ENCODE measurements around the gene OR51T1.
A peak's percentile ranks its signal among the peaks of the same experiment; 100 is the strongest.
"Not testable (repeated sequence)": the region's sequence is repeated elsewhere in the genome, so short reads cannot be mapped to it uniquely, and the experiment has no call there.

Gene OR51T1, protein sequence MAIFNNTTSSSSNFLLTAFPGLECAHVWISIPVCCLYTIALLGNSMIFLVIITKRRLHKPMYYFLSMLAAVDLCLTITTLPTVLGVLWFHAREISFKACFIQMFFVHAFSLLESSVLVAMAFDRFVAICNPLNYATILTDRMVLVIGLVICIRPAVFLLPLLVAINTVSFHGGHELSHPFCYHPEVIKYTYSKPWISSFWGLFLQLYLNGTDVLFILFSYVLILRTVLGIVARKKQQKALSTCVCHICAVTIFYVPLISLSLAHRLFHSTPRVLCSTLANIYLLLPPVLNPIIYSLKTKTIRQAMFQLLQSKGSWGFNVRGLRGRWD

DNA sequence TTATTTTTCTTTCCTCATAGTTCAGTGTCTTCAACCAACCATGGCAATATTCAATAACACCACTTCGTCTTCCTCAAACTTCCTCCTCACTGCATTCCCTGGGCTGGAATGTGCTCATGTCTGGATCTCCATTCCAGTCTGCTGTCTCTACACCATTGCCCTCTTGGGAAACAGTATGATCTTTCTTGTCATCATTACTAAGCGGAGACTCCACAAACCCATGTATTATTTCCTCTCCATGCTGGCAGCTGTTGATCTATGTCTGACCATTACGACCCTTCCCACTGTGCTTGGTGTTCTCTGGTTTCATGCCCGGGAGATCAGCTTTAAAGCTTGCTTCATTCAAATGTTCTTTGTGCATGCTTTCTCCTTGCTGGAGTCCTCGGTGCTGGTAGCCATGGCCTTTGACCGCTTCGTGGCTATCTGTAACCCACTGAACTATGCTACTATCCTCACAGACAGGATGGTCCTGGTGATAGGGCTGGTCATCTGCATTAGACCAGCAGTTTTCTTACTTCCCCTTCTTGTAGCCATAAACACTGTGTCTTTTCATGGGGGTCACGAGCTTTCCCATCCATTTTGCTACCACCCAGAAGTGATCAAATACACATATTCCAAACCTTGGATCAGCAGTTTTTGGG is at the start of gene OR51T1:
OR51T1 (plus strand) TSS at position 41 of the 641 bp plus-strand sequence; CDS start at position 41, 0 bp downstream.
- peak; percentile 55 for DNase-seq (ENCODE audit: low spot score)

DNA sequence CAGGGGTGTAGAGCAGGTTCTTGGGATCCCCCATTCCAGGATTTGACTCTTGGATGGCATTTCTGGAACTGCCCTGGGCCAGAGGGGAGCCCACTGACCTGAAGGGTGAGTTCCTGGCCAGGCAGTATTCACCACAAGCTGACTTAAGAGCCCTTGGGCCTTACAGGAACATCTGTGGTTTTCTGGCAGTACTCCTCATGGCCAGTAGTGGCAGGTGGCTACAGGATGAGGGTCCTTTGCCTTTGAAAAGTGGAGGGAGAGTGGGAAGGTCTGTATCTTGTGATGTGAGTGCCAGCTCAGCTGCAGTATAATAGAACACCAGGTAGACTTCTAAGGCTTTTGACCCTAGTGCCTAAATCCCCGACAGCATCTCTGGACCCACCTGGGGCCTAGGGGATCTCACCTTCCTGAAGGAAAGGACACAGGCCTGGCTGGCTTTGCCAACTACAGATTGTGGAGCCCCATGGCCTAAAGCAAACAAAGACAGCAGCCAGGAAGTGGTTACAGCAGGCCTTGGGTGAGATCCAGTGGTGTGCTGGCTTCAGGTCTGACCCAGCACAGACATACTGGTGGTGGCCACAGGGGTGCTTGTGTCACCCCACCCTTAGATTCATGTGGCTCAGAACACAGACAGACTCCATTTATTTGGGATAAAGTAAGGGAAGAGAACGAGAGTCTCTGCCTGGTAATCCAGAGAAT is 41.7 kb upstream of the OR51T1 start:
- DNase-seq (ENCODE audit: low spot score), result no peak

DNA sequence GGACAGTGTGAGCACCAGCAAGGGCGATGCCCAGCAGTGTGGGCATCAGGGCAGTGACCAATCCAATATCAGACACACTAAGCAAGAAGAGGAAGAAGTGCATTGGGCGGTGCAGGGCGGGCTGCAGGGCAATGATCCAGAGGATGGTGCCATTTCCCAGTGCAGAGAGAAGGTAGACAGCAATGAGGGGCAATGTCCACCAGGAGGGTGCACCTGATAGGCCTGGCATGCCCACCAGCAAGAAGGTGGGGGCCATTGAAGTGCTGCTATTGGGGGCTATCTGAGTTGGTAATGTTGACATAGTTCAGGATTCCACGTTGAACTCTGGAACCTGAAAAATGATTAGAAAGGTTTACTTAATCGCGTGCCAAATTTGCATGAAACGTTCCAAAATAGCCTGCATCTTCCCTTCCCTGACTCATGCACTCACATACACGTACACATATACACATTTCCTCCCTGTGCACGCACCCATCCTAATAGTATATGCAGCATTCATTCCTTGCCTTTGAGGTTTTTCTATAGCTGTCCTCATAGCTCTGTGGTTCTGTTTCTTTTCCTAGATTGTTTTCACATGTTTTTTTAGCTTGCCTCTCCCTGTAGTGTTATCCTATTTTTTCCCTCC is 32.7 kb upstream of the OR51T1 start, which contains the start of gene OR51S1:
OR51S1 (minus strand) TSS at position 301 of the 625 bp plus-strand sequence; CDS start at position 301, 0 bp downstream.
- no peak for DNase-seq (ENCODE audit: low spot score)

DNA sequence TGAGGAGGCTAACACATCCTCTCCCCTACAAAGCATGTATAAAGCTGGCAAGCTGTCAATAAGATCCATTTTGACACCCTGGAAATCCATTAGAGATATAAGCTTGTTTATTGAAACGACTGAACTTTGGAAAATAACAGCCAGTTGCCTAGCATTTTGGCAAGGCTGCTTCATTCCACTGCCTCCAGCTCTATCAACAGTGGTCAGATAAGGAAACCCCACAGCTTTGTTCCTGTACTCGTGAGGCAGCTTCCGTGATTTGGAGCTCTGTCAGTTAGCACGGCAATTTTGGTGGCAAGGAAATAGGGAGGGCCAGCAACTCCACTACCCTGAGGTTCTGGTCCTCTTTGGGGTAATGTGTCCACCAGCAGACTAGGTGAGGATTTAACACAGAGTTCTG is 30.7 kb upstream of the OR51T1 start:
- no peak for DNase-seq (ENCODE audit: low spot score)

DNA sequence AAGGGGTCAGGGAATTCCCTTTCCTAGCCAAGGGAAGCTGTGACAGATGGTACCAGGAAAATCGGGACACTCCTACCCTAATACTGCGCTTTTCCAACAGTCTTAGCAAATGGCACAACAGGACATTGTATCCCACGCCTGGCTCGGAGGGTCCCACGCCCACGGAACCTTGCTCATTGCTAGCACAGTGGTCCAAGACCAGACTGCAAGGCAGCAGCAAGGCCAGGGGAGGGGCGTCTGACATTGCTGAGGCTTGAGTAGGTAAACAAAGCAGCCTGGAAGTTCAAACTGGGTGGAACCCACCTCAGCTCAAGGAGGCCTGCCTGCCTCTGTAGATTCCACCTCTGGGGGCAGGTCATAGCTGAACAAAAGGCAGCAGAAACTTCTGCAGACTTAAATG is 27.4 kb upstream of the OR51T1 start:
- not testable (repeated sequence) for DNase-seq (ENCODE audit: low spot score)

DNA sequence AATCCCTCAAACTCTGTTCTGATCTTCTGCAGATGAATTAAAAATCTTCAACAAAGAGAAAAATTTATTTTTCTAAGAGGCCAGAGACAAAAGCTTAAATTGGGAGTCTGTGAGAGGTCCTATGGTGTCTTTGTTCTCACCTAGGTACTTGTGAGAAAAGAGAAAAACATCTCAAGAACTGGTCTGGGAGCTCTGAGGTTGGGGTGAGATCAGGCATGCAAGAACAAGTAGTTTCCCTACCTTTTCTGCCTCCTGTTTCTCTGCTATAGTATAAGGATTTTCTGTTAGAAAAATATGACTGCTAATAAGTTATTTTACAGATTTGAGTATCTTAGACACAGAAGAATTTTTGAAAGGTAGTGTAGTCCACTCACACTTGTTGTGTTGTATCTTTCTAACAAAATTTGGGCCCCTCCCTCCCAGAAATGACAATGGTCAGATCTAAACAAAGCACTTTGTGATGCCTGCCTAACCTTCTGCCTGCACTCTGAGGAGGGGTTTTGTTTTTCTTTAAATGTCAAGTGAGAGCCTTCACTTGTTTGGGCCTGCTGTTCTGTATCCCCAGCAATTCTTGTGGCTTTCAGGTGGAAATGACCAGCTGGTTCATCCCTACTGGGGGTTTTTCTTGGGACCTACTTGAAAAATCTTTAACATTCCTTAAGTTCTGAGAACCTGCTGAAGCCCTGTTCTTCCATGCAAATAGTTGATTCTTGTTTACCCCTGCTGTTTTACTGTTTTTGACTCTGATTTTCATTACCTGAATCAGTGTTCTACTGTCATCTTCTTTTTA is 19.1 kb upstream of the OR51T1 start:
- DNase-seq (ENCODE audit: low spot score), result no peak

DNA sequence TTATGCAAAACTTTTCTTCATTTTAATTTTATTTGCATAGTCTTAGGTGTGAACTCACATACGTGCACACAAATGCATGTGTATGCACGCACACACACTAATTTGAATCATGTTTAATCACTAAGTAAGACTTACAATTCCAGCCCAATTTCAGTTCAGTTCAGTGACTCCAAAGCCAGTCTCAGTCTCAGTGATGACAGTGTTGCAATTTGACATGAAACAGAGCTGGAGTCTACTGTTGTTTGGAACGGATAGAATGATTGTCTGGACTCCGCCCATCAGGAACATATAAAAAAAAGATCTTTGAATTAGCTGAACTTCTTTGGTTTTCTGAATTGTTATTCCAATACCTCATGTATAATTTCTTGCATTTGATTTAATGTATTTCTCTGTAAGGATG is 17.8 kb upstream of the OR51T1 start:
- no peak for DNase-seq (ENCODE audit: low spot score)

DNA sequence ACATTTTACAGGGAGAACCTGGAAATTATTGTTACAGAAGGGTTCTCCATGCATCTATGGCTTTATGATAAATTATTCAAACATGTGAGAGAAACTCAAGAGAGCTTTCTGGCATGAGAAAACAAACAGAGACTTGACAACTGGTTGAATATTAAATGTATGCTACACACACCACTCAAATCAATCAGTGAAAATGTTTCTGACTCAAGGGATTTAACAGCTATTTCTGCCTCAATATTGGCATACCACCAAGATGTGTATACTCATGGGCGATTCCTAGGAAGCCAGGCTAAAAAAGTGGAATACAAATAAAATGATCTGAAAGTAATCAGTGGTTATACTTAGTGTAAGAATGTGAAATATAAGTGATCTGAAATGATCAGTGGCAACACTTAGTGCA is 15.8 kb upstream of the OR51T1 start:
- DNase-seq (ENCODE audit: low spot score), result peak; percentile 47

DNA sequence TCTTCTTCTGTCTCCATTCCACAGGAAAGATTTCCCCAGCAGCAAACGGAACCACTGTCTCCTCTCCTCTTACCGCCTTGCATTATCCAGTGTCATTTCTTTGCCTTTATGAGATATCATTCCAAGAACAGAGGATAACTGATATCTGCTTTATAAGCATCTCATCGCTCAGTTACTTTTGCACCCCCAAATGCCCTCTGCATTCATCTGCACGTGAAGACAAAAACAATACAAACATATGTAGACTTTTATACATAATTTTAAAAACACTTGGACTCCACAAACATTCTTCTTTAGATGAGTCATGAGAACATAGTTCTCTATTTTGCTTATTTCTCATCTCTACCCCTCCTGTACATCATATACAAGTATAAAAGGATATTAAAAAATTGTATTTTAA is 512 bp upstream of the OR51T1 start:
- no peak for DNase-seq (ENCODE audit: low spot score)

DNA sequence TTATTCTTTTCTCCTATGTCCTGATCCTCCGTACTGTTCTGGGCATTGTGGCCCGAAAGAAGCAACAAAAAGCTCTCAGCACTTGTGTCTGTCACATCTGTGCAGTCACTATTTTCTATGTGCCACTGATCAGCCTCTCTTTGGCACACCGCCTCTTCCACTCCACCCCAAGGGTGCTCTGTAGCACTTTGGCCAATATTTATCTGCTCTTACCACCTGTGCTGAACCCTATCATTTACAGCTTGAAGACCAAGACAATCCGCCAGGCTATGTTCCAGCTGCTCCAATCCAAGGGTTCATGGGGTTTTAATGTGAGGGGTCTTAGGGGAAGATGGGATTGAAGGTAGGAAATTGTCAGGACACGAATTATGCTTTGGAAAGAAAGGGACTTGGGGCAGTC is 843 bp downstream of the OR51T1 start:
- DNase-seq (ENCODE audit: low spot score), result no peak

DNA sequence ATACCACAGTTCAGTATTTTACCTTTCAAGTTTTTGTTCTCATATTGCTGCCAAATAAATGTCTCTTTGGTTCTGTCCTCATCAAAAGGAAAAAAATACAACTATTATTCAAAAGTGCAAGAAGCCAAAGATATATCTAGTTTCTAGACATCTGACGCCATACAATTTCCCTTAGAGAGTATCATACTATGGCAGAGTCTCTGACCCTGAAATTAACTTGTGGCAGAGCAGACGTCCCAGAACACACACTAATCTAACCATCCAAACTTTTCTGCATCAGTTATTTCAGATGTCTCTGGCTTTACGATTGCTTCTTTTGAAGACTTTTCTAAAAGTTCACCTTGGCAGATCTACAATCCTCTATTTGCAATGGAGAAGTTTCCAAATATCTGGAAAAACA is 2.7 kb downstream of the OR51T1 start:
- no peak for DNase-seq (ENCODE audit: low spot score)

DNA sequence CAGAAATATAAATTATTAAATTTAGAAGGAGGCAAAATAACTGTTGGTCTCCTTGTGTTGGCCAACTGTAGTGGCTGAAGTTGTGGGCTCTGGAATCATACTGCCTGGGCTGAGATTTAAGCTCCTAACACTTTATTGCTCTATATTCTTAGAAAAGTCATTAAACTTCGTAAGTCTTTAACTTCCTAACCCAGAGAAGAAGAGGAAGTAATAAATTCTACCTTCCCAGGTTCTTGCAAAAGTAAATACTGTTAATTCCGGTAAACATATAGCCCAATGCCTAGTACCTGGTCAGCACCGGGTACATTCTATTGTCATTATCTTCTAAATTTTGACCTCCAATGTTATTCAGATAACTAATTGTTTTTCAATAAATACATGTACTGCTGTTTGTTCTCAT is 4.5 kb downstream of the OR51T1 start:
- no peak for DNase-seq (ENCODE audit: low spot score)

DNA sequence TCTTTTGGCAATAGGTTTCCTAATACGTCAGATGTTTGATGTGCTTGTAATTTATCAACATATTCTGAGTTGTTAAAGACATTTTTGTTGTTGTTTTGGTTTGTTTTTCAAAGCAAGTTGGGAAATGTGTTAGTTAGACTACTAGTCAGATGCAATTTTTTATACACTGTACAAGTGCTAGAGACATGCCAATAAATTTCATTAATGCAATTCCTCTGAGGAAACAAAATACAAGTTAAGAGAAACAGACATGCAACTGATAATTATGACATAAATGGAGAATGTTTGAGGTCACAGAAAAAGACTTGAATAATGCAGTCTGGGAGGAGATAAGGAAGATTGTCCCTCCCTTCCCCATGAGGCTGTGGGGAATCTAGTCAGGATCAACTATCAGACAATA is 5.9 kb downstream of the OR51T1 start:
- DNase-seq (ENCODE audit: low spot score), result no peak

DNA sequence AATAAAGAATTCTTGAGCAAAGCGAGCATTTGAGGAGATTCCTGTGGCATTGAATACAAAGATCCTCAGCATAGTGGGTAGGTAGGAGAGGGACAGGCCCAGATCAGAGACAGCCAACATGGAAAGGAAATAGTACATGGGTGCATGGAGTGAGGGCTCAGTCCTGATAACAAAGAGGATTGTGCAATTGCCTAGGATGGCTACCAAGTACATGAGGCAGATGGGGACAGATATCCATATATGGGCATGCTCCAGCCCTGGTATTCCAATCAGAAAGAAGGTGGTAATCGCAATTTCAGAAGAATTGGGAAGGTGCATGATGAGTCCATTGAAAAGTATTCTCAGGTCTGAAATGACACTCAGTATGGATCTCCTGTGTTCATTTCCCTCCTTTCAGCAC is 8.6 kb downstream of the OR51T1 start:
- DNase-seq (ENCODE audit: low spot score), result no peak

DNA sequence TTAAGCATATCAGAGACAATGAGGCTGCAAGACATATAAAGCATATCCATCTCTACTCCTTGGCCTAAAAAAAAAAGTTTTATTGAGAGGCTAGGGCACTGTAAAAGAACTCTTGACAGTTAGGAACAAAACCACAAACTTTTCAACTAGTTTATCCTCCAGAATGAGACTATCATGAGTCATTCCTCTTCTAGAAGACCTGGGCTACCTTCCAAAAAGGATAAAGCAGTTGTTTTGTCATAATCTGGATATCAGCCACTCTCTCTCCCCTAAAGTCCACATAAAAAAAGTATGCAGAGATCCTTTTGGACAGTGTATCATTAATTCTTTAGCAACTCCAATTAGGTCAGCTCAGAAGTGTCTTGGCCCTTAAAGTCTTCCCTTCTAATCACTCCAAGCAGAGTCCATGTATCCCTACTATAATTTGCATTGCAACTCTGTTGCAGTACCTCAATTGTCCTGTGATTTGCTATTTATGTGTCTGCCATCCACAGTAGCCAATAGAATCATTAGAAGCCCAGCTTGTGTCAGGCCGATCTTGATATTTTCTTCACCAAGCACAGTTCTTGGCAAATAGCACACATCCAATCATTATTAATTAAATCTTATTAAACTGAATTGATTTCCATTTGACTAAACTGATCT is 10.4 kb downstream of the OR51T1 start:
- peak; percentile 80 for DNase-seq (ENCODE audit: low spot score)

DNA sequence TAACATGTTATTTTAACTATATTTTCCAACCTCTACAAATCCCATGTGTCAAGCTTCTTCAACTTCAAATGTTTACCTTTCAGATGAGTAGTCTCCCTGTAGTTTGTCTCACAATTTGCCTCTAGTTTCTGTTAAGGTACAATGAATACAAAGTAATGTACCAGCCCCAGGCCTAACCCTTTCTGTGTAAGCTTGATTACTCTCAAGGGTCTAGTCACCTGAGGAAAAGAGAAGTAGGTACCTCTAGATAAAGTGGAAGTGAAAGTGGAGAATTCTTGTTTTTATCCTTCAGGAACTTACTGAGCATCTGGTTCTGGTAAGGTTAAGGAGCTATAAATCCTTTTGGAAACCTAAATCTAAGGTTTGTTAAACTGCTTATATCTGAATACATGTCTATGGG is 21.8 kb downstream of the OR51T1 start, which contains the start of gene OR51A7:
OR51A7 (plus strand) TSS at position 300 of the 400 bp plus-strand sequence. CDS start 3,587 bp downstream, outside the sequence.
- DNase-seq (ENCODE audit: low spot score), result no peak

DNA sequence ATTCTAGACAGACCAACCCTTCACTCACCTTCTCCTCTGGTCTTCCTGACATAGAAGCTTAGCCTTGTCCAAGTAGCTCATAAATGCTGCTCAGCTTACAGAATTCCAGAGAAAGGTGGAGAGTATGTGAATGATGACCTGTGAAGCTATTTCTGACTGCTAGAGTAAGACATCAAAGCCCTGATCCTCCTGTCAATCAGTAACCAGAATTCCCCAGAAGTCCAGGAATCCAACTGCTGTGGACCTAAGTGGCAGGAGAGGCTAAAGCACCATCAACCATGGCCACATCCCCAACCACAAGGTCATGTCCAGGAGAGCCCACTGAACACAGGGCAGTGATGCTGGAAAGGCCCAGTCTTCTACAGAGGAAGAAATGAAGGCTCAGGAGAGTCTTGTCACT is 34.9 kb downstream of the OR51T1 start:
- DNase-seq (ENCODE audit: low spot score), result peak; percentile 79

DNA sequence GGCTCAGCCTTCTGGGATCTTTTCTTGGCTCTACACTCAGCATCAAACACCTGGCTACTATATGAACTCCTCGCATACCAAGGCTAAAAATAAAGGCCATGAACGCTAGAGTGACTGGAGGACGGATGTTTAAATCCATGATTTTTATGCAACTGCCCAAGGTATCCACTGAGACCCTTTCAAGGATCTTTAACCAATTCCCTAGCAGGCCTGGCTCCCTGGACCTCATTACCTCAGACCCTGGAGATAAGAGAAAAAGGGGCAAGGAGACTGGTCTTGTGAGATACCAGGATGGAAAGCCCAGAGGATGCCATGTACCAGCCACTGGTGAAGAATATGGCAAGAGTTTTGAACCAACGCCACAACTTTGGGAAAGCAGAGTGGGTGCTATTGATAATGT is 37.5 kb downstream of the OR51T1 start, which contains the start of gene OR51G2:
OR51G2 (minus strand) TSS at position 101 of the 400 bp plus-strand sequence. CDS start 3,687 bp downstream, outside the sequence.
- DNase-seq (ENCODE audit: low spot score), result no peak

DNA sequence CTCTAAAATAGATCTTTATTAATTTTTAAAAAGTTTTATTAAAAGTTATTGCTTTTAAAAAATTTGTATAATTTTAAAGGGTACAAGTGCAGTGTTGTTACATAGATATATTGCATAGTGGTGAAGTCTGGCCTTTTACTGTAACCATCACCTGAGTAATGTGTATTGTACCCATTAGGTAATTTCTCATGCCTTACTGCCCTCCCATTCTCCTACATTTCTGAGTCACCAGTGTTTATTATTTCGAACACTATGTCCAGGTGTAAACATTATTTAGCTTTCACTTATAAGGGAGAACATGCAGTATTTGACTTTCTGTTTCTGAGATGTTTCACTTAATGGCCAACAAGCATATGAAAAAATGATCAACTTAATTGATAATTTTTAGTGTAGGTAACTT is 40.1 kb downstream of the OR51T1 start:
- peak; percentile 5 for DNase-seq (ENCODE audit: low spot score)

DNA sequence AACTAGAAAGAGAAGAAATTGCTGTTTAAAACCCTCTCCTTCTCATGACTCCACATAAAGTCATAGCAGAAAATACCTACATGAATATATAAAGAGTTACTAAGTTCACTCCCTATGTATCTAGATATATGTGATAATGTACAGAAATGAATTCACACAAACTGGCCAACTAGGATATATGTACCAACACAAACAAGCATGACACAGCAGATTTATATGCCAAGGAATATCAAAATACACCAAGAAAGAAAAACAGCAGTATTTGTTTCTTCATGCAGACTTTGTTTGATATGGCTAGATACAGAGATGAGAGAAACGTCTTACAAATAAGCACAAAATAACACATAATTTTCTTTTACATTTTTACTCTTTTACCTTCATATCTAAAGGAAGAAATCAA is 40.6 kb downstream of the OR51T1 start:
- no peak for DNase-seq (ENCODE audit: low spot score)

DNA sequence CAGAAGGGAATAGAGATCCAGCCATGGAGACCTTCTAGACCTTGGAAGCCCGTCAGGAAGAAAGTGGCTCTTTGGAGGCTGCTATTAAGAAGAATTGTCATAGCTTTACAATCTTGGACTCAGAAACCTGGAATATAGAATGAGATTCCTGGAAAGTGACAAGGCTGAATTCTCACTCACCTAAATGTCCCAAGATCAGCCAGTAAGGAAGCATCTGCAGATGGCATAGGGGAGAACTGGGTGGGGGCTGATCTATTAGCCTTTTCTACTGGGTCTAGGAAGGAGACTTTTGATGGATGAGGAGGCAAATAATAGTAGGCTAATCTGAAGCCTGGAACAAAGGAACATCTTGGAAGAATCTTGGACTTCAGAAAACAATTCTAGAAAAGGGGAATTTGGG is 42.5 kb downstream of the OR51T1 start, which contains the start of gene OR51G1:
OR51G1 (minus strand) TSS at position 101 of the 400 bp plus-strand sequence; CDS start at position 101, 0 bp downstream.
- DNase-seq (ENCODE audit: low spot score), result no peak

Measured in kidney tubule cell (primary cell).